Activated CD4-positive, alpha-beta T cell treated with anti-CD3 and anti-CD28 coated beads for 4 hours (primary cell): ENCODE results near the gene CCDC3.
"Not testable (repeated sequence)": the region's sequence is repeated elsewhere in the genome, so short reads cannot be mapped to it uniquely, and the experiment has no call there.

Experiments
- DNase-seq, 2 donors: peaks; one replicate each; pipeline ENCODE4 v3.0.0-alpha.2; 2020

CCDC3 gene

DNA sequence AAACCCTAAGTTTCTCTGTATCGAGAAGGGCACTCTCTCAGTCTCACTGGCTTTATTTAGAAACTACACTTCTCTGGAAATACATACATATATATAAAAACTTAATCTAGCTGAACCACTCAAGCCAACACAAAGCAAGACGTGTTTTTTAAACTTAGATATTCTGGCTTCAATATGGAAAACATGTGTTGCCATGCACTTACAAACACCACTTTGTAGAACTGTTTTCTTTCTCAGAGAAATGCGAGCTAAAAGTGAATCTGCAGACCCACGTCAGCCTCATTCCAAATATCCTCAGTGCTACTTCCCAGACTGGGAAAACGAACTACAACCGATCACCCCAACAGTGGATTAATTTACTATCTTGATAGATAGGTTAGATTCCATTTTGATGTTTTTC is 1.7 kb downstream of the CCDC3 start:
- DNase-seq = no peak

- no peak for DNase-seq
Observed at GRCh38 chr10:12995425-12995861, 6.1 kb downstream of the CCDC3 start.

GRCh38 chr10:12993595-12993994 is 7.9 kb downstream of the CCDC3 start:
- DNase-seq = no peak

DNA sequence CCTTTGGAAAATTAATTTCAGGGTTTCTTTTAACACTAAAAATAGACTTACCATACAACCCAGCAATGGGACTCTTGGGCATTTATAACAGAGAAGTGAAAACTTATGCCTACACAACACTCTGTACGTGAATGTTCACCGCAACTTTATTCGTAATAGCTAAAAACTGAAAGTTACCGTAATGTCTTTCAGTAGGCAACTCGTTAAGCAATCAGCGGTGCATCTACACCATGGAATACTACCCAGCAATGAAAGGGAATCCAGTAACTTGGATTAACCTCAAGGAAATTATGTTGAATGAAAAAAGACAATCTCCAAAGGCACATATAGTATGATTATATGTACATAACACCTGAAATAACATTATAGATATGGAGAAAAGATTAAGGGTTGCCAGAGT is 16.2 kb downstream of the CCDC3 start:
- DNase-seq = no peak

GRCh38 chr10:12984165-12984747 is 17.3 kb downstream of the CCDC3 start:
- no peak for DNase-seq

- DNase-seq = not testable (repeated sequence)
Observed at GRCh38 chr10:12983568-12983967, 17.9 kb downstream of the CCDC3 start.

DNA sequence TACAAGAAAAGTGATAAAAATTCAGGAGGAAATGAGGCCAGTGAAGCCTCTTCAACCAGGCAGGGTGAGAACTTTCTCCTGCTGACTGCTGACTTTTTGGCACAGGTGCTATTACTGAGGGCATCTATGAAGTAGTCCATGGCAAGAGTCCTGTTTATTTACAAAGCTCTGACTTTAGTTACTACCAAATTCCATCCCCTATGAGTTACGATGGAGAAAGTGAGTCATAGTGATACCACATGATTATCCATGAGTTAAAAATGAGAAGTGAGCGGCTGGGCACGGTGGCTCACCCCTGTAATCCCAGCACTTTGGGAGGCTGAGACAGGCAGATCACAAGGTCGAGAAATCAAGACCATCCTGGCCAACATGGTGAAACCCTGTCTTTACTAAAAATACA is 19.9 kb downstream of the CCDC3 start:
- no peak for DNase-seq

DNA sequence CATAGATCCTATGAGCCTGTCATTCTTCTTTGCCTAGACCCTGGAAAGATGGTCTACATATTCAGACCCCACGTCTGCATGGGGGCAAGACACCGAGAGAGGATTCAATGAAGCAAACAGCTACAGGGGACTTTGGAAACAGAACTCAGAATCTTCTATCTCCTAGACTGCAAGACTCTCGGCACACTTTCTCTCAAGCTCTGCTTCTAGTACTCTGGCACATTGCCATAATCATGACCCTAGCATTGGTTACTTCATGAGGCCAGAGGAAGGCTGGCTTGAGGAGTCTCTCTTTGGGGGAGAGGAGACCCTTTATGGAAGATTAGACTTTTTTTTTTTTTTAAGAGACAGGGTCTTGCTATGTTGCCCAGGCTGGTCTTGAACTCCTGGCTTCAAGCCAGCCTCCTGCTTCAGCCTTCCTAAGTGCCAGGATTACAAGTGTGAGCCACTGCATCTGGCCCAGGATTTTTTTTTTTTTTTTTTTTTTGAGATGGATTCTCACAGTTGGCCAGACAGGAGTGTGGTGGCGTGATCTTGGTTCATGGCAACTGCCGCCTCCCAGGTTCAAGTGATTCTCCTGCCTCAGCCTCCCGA is 20.7 kb downstream of the CCDC3 start:
- no peak for DNase-seq

GRCh38 chr10:12980102-12980661 is 21.3 kb downstream of the CCDC3 start:
- DNase-seq = no peak

GRCh38 chr10:12978891-12979290 is 22.6 kb downstream of the CCDC3 start:
- DNase-seq = no peak

DNA sequence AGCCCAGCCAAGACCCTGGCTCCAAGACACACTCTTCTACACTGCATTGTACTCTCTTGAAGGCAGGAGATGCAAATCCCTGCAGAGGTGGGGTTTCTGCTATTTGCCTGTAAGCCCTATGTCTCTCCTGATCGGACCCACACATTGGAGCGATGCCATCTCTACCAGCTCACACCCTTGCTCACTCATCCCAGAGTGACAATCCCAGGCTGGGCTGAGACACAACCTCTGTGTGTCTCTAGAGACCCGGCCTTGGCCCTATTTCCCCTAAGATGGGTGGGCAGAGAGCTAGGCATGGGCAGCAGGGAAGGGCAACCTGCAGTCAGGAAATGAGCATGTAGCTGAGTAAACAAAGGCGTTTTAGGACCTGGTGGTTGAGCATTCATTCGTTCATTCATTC is 25.6 kb downstream of the CCDC3 start:
- no peak for DNase-seq

GRCh38 chr10:12975266-12975665 is 26.2 kb downstream of the CCDC3 start:
- no peak for DNase-seq

DNA sequence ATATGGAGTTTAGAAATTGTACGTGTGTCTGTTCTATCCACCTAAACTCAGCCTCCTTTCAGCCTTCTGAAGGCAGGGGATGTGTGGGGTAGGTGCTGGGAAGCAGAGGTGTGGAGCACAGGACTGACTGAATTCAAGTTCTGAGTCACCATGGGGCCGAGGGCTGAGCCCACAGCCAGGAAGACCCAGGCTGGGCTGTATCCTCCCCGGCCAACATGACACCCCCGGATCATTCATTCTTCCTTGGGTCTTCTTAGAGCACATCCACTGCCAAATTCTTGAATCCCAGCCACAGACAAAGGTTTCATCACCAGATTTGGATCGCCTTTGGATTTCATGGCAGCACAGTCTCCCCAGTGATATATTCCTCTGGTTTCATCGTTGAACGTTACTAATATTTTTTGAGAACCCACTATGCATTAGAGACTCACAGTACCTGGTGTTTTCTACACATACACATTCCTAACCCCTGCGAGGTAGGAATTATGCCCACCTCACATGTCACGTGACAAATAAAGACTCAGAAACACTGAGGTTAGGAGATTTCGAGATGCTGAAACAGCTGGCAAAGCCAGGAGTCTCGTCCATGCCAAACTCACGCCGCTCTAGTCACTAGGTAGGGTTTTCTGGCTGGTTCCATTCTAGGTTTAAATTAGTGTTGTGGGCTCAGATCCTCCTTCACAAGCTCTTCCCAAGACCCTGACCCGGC is 26.9 kb downstream of the CCDC3 start:
- no peak for DNase-seq

GRCh38 chr10:12974078-12974477 is 27.4 kb downstream of the CCDC3 start:
- no peak for DNase-seq

DNA sequence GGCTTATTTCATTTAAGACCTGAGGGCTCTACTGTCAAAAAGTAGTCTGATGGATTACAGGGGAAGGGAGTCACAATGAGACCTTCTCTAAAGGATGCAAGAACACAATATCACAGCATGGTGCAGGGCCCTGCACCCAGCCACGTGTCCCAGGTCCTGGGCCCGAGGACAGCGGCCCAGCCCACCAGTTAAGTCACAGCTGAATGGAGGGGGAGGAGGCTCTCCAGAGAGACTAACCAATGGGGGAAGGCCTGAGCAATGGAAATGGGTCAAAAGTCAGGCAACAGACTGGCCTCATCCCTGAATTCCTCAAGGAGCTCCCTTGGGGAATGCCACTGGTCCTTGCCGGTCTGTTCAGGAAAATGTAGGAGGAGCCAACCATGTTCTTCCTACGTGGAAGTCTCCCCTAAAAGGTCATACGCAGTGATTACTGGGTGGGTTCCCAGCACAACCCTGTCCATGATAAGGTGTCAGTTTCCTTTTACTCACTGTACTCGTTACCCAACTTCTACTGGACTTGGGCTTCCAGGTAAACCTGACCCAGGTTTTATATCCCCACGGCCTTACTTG is 28.3 kb downstream of the CCDC3 start:
- DNase-seq = no peak

DNA sequence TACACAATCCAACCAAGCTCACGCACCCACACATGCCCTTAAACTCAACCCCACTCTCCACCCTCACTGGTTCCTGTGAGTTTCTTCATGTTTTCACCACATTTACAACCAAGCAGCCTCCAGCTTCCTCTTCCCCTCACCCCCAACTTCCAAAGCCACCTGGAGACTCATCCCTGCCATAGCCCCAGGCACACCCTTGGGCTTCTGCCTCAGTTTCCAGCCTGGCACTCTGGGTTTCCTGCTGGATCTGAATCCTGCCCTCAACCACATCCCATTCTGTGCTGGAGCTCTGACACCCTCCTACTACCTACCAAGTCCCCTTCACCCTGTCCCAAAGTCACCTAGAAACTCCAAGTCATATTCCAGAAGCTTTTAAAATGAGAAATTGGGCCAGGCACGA is 29.4 kb downstream of the CCDC3 start:
- DNase-seq = no peak

- DNase-seq = no peak
Observed at GRCh38 chr10:12971001-12971788, 30.3 kb downstream of the CCDC3 start.

- DNase-seq = no peak
Observed at GRCh38 chr10:12969951-12970350, 31.6 kb downstream of the CCDC3 start.

DNA sequence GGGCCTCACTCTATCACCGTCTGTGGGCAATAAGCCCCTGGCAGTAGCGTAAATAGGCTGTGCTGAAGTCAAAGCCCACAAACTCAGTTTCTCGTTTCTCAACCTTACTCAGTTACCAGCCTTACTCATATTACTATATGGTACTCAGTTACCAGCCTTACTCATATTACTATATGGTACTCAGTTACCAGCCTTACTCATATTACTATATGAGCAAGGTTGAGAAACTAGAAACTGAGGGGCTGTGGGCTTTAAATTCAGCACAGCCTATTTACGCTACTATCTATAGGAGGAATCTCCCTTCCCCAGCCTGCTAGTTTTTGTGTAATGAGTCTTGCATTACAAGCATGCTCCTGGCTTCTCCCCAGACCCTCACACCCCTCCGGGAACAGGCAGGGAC is 35.4 kb downstream of the CCDC3 start:
- DNase-seq = no peak

- no peak for DNase-seq
Observed at GRCh38 chr10:12965571-12965970, 35.9 kb downstream of the CCDC3 start.

DNA sequence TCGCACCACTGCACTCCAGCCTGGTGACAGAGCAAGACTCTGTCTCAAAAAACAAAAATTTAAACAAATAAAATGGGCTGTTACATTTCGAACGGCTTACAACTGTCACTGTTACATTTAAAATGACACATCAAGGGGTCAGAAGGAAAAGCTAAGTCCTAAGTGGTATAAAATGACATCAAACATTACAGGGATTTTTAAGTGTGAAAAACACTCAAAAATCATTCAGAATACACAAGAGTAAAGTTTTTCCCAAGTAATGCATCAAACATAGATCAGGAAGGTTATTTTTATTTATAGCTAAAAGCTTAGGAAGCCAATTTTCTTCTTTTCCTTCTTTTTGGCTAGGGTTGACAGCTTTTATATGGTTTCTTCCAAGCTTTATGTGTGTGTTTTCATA is 39.0 kb downstream of the CCDC3 start:
- no peak for DNase-seq

DNA sequence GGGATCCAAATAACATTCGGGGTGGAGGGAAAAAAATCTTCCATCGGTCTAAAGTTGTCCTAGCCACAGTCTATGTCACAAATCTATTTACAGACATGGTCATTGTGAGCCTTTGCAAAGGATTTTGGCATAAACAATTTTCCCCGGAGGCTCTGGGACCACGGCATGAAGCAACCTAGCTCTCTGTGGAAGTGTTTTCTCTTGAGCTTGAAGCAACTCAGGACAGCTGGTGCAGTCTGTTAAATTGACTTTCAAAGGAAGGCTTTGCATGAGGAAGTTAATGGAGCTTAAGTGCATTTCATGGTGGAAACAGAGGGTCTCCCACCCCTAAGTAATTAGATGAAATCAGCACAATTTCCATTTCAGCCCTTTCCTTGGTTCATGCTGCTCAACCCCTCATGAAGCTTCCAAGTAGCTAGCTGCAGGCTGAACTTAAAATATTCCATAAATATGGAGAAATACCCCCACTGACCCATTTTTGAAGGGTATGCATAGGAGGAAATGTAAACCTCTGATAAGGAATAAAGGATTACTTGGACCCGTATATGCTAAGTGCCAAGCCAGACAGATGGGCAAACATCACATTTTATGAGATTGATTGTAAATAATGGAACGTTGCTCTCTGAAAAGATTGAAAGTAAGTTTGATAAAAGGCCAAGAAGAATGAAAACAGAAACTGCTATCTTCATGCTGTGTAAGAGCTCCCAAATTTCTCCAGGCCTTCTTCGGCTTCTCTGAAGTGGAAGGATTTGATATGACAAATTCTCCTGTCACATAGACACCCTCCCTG is 39.9 kb downstream of the CCDC3 start:
- no peak for DNase-seq
